Caco-2 (cell line): ENCODE results near the gene GALNT18. TPM values are rescaled to one million over a fixed set of nuclear protein-coding genes. Genes with fewer than 3 reads are reported as not detected.

Source experiments
- BruUV-seq: library from RNA; stranded (reverse); fragments of 400-500 nt; replicated peaks from 2 replicates; lab custom pipeline; 2021; lab: Mats Ljungman, UMichigan
- CTCF ChIA-PET: fragments of 300-600 bp; sonication (Branson Sonifier 250); formaldehyde crosslinking; loops from one replicate; lab custom pipeline; 2022; ENCODE audit warnings: antibody characterized with exemption; lab: Charles Lee
- POLR2A ChIA-PET: fragments of 300-600 bp; sonication (Branson Sonifier 250); formaldehyde crosslinking; loops from one replicate; lab custom pipeline; 2022; ENCODE audit warnings: antibody characterized with exemption; lab: Charles Lee
- DNase-seq, 2 experiments: peaks; one replicate each; pipeline versions ENCODE4 v3.0.0 to v3.0.0-alpha.2; 2020 to 2022
- H3K27me3 ChIP-seq: replicated peaks from 2 replicates; pipeline ENCODE4 v1.6.0; 2011; ENCODE audit warnings: low read length; ENCODE audit not compliant: control insufficient read depth, insufficient read depth
- H3K36me3 ChIP-seq: 2 replicates; pipeline ENCODE4 v1.5.1; 2011; ENCODE audit warnings: low read length; ENCODE audit not compliant: control insufficient read depth, insufficient read depth
- H3K4me1 ChIP-seq: fragments of 250-450 bp; sonication (Bioruptor Pico); 2 replicates; pipeline ENCODE4 v1.5.1; 2020; ENCODE audit warnings: mild to moderate bottlenecking
- H3K4me3 ChIP-seq: 2 replicates; pipeline ENCODE4 v1.5.1; 2011; ENCODE audit warnings: low read depth, mild to moderate bottlenecking, control low read depth, low read length
- H3K9me3 ChIP-seq: fragments of 250-450 bp; sonication (Bioruptor Pico); 2 replicates; pipeline ENCODE4 v1.5.1; 2020; ENCODE audit warnings: mild to moderate bottlenecking, moderate library complexity
- H3K27ac Mint-ChIP-seq: one replicate; pipeline ENCODE4 v1.8.0; 2022; ENCODE audit warnings: mixed read lengths; ENCODE audit not compliant: unreplicated experiment
- H3K27me3 Mint-ChIP-seq: one replicate; pipeline ENCODE4 v1.8.0; 2022; ENCODE audit warnings: mixed read lengths; ENCODE audit not compliant: insufficient read depth, unreplicated experiment
- H3K36me3 Mint-ChIP-seq: one replicate; pipeline ENCODE4 v1.8.0; 2022; ENCODE audit warnings: mild to moderate bottlenecking, mixed read lengths; ENCODE audit not compliant: insufficient read depth, unreplicated experiment
- H3K4me1 Mint-ChIP-seq: one replicate; pipeline ENCODE4 v1.8.0; 2022; ENCODE audit warnings: low read depth, mixed read lengths; ENCODE audit not compliant: unreplicated experiment
- H3K4me3 Mint-ChIP-seq: one replicate; pipeline ENCODE4 v1.8.0; 2022; ENCODE audit warnings: mild to moderate bottlenecking, moderate library complexity, mixed read lengths; ENCODE audit not compliant: unreplicated experiment
- H3K9me3 Mint-ChIP-seq: one replicate; pipeline ENCODE4 v1.8.0; 2022; ENCODE audit warnings: mixed read lengths; ENCODE audit not compliant: unreplicated experiment
- intact Hi-C: fragments of 100-400 bp; cut with micrococcal nuclease; formaldehyde crosslinking; loops from one replicate; pipeline ENCODE4 v1.10.0; 2022; ENCODE audit not compliant: unreplicated experiment
- total RNA-seq: library from RNA; stranded (reverse); gene quantifications from 2 replicates; pipeline ENCODE4 v1.2.3, GENCODE V29; 2022
- TF ChIP-seq, protein P1 (sequence below), 2 experiments: fragments of 200-600 bp in 1 of 2; IDR thresholded peaks; 1 replicate in 1 of 2; 2 replicates in 1 of 2; pipeline versions ENCODE4 v1.5.1 to v1.8.0; 2011 to 2022; ENCODE audit warnings: antibody characterized with exemption in 1 of 2, control low read depth in 1 of 2, inconsistent platforms in 1 of 2, low read depth in 1 of 2, low read length in 1 of 2, mild to moderate bottlenecking in 1 of 2, moderate library complexity in 1 of 2; ENCODE audit not compliant: insufficient read depth in 1 of 2, severe bottlenecking in 1 of 2, unreplicated experiment in 1 of 2

Gene GALNT18
- total RNA-seq, 1 experiment from 2014 or later: 0.43 TPM

DNA sequence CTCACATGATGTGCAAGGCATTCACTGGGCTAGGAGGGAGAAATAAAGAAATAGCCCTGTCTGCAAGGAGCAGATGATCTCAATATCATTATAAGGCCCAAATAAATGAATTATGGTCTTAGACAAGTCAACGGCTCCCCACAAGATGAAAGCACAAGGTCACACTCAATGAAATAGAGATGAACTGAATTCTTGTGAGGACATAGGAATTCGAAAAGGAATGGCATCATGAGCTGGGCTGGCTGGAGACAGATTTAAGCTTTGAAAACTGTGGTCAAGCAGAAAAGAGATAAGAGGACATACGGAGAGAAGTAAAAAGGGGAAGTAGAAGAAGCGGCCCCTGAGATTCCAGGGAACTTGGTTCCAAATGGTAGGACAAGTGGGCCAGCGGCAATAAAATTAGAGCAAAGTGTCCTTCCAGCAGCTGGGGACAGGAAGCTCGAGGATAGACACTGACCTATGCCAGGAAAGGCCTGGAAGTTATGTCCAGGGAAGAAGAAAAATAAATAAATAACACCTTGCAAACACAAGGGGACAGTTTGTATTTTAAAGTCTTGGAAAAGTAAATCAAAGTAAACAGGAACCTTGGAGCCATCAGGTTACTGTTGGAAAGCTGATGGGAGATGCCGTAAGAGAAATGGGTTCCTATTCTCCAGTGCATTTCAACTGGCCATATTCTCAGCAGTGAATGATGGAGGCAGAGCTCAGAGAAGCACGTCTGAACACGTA lies 37.8 kb downstream of the GALNT18 start:
- TF ChIP-seq, protein P1, sequence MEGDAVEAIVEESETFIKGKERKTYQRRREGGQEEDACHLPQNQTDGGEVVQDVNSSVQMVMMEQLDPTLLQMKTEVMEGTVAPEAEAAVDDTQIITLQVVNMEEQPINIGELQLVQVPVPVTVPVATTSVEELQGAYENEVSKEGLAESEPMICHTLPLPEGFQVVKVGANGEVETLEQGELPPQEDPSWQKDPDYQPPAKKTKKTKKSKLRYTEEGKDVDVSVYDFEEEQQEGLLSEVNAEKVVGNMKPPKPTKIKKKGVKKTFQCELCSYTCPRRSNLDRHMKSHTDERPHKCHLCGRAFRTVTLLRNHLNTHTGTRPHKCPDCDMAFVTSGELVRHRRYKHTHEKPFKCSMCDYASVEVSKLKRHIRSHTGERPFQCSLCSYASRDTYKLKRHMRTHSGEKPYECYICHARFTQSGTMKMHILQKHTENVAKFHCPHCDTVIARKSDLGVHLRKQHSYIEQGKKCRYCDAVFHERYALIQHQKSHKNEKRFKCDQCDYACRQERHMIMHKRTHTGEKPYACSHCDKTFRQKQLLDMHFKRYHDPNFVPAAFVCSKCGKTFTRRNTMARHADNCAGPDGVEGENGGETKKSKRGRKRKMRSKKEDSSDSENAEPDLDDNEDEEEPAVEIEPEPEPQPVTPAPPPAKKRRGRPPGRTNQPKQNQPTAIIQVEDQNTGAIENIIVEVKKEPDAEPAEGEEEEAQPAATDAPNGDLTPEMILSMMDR (IDR thresholded peaks at IDR 0.05; ENCODE audit: insufficient read depth in 1 of 2, low read depth in 1 of 2, low read length in 1 of 2, severe bottlenecking in 1 of 2, unreplicated experiment in 1 of 2): no peak
- intact Hi-C loops: no loop called here
- Histone ChIP-seq H3K4me1 (no peaks in the 10 kb centered on the region), H3K27me3 (no peaks in the 10 kb centered on the region), H3K9me3 (no peaks in the 10 kb centered on the region), H3K4me3 (no peak overlapping the region), H3K36me3 (no peaks in the 10 kb centered on the region)
- POLR2A ChIA-PET: no interaction called here
- no peaks in the 10 kb centered on the region for H3K36me3 Mint-ChIP-seq
- CTCF ChIA-PET: no interaction called here
- no peaks in the 10 kb centered on the region for H3K9me3 Mint-ChIP-seq
- H3K27ac Mint-ChIP-seq: no peak overlapping the region
- H3K27me3 Mint-ChIP-seq: peaks cover 13% of the 10 kb centered on the region
- peaks cover 9% of the 10 kb centered on the region for H3K4me1 Mint-ChIP-seq
- no peak for DNase-seq
- H3K4me3 Mint-ChIP-seq: no peak overlapping the region
- BruUV-seq: no TSS peak

DNA sequence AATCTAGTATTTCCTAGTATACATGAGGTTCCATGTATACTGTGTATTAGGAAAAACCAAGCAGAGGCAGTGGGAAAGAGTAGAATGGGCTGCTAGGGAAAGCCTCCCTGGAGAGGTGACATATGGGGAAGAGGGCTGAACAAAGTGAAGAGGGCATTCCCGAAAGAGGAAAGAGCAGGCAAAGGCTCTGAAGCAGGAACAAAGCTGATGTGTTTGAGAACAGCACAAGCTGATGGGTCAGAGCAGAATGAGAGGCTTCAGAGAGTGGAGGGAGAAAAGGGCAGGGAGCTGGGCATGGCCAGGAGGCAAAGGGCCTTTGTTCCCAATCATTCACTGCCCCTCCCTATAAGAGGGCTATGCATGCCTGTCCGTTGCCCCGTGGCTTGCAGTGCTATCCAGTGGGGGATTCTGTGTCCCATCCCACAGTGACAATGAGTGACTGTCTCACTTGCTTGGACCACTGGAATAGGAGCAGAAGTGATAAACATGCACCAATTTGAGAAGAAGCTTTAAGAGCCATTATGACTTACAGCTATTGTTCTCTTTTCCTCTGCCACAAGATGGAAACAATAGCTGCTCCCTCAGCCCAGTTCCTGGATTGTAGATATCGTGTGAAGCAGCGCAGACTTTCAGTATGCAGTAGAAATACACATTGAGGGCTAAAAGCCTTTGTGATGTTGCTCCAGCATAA lies 39.6 kb downstream of the GALNT18 start:
- Mint-ChIP-seq H3K36me3 (no peaks in the 10 kb centered on the region), H3K4me3 (no peak overlapping the region), H3K27me3 (peaks cover 16% of the 10 kb centered on the region), H3K27ac (no peak overlapping the region), H3K4me1 (peaks cover 9% of the 10 kb centered on the region), H3K9me3 (no peaks in the 10 kb centered on the region)
- H3K9me3 ChIP-seq: no peaks in the 10 kb centered on the region
- TF ChIP-seq, protein P1 (IDR thresholded peaks at IDR 0.05; ENCODE audit: insufficient read depth in 1 of 2, low read depth in 1 of 2, low read length in 1 of 2, severe bottlenecking in 1 of 2, unreplicated experiment in 1 of 2): no peak
- ChIA-PET CTCF (no interaction called here), POLR2A (no interaction called here)
- no peak for DNase-seq
- intact Hi-C loops: no loop called here
- no peaks in the 10 kb centered on the region for H3K36me3 ChIP-seq
- H3K4me3 ChIP-seq: no peak overlapping the region
- no peaks in the 10 kb centered on the region for H3K4me1 ChIP-seq
- H3K27me3 ChIP-seq: no peaks in the 10 kb centered on the region
- BruUV-seq: no TSS peak

DNA sequence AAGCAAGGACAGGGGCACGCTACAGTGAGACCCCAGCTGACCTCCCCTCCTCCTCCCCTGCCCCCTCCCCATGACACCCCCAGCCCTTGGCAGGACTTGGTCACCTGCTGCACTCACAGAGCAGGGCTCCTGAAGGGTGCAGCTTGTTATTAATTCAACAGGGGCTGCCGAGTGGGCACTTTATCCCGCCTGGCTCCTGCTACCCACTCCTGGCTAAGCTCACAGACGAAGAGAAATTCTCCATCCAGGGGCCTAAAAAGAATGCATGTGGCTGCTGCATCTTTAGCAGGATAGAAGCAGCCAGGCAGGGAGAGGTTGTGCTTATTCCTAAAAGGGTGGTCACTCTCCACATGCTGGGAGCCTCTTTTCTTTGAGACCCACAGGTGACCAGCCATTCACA lies 40.3 kb downstream of the GALNT18 start:
- Histone ChIP-seq H3K27me3 (no peaks in the 10 kb centered on the region), H3K36me3 (no peaks in the 10 kb centered on the region), H3K4me3 (no peak overlapping the region), H3K9me3 (no peaks in the 10 kb centered on the region), H3K4me1 (no peaks in the 10 kb centered on the region)
- Mint-ChIP-seq H3K4me1 (peaks cover 9% of the 10 kb centered on the region), H3K27me3 (peaks cover 14% of the 10 kb centered on the region), H3K36me3 (no peaks in the 10 kb centered on the region), H3K27ac (no peak overlapping the region), H3K4me3 (no peak overlapping the region), H3K9me3 (no peaks in the 10 kb centered on the region)
- CTCF ChIA-PET: no interaction called here
- DNase-seq: no peak
- BruUV-seq: no TSS peak
- intact Hi-C loops: no loop called here
- POLR2A ChIA-PET: no interaction called here
- TF ChIP-seq, protein P1 (IDR thresholded peaks at IDR 0.05; ENCODE audit: insufficient read depth in 1 of 2, low read depth in 1 of 2, low read length in 1 of 2, severe bottlenecking in 1 of 2, unreplicated experiment in 1 of 2): no peak
